GM08714 (cell line): Measurements from ENCODE around the gene LIMK1.
A peak's percentile ranks its signal among the peaks of the same experiment; 100 is the strongest.

Experiments
- H3K4me3 ChIP-seq: fragments of 200-500 bp; sonication (Bioruptor generic); 2 replicates; pipeline ENCODE4 v1.5.1; 2014; ENCODE audit warnings: mild to moderate bottlenecking, low read length, inconsistent platforms
- ZNF274 ChIP-seq: IDR thresholded peaks from 2 replicates; pipeline ENCODE4 v1.6.1; 2012; ENCODE audit warnings: mild to moderate bottlenecking, low read depth, low read length

Gene LIMK1

DNA sequence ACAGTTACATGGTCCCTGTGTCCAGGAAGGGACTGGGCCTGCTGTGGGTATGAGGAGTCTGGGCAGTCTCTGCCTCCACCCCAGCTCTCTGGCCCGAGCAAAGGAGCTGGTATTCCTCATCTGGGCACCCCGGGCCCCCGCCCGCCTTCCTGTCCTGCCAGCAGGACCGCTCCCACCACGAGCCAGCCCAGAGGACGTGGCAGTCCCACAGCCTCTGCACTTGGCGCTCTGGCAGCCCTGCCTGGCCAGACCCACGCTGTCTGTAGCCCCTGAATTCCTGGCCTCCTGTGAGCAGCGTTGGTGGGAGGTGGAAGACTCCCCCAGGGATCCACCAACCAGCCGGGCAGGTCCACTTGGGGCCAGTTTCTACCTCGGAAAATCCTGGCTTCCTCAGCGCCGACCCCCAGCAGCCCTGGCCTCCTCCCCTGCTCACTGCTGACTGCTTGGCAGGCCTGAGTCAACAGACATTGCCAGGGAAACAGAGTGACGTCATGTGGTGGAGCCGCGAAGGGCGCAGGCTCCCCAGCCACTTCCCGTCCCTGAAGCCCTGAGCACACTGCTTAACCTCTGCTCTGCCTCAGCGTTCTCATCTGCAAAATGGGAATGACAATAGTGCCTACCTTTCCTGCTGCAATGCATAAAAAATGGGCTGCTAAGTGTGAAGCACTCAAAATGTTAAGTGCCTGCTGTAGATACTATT is 21.6 kb upstream of the LIMK1 start:
- H3K4me3 ChIP-seq: no peak overlapping the region
- TF ChIP-seq ZNF274: no peak

DNA sequence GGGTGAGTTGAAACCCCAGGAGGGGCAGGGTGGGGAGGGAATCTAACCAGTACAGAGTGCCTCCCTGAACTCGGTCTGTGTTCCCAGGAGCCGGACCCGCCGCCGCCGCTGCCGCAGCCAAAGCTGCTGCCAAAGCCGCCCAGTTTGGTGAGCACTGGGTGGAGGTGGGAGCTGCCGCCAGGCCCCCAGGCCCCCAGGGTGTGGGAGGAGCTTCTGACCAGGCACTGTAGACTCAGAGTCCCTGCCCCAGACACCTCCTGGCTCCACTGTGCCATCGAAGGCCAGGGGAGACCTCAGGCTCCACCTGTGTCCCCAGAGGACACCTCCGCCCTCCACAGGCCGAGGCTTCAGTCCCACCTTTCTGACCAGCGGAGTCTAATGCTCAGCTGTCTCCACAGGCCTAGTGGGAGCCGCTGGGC is 20.4 kb upstream of the LIMK1 start:
- no peak overlapping the region for H3K4me3 ChIP-seq
- TF ChIP-seq ZNF274: no peak

DNA sequence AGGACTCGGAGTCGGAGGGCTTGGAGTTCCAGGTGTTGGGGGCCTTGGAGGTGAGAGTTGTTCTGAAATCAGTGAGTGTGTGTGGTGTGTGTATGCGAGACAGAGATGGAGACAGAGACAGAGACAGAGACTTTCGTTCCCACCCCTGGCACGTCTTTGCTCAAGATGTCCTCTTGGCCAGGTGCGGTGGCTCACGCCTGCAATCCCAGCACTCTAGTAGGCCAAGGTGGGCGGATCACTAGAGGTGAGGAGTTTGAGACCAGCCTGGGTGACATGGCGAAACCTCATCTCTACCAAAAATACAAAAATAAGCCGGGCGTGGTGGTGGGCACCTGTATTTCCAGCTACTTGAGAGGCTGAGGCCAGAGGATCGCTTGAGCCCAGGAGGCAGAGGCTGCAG is 20.0 kb upstream of the LIMK1 start:
- no peak for TF ChIP-seq ZNF274
- H3K4me3 ChIP-seq: no peak overlapping the region

DNA sequence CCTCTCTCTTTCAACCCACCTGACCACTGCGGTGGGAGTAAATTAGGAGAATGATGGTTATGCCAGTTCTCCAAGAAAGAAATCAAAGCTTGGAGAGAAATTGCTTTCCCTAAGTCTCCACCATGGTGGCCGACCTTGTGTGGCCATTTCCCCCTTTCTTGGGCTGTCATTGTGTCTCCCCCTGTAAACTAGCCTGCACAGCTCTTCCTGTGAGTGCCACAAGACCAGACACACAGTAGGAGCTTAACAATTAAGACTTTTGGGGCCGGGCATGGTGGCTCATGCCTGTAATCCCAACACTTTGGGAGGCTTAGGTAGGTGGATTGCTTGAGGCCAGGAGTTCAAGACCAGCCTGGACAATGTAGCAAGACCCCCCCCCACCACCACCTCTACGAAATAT is 18.9 kb upstream of the LIMK1 start:
- H3K4me3 ChIP-seq: no peak overlapping the region
- no peak for TF ChIP-seq ZNF274

DNA sequence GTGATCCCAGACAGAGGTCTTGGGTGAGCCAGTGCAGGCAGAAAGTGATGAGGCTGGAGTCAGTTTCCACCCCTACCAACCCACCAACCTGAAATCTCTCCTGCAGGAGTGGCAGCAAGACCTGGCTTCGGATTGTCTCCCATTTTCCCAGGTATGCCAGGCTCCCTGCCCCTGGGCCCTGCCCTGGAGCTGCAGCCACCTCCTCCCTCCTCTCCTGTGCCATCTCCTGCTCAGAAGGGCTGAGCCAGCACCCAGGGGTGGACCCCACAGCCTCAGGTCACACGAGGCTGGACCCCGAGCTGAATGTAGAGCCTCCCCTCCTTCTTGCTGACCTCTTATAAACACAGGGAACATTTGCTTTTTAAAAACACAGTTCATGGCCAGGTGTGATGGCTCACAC is 17.0 kb upstream of the LIMK1 start:
- no peak overlapping the region for H3K4me3 ChIP-seq
- no peak for TF ChIP-seq ZNF274

DNA sequence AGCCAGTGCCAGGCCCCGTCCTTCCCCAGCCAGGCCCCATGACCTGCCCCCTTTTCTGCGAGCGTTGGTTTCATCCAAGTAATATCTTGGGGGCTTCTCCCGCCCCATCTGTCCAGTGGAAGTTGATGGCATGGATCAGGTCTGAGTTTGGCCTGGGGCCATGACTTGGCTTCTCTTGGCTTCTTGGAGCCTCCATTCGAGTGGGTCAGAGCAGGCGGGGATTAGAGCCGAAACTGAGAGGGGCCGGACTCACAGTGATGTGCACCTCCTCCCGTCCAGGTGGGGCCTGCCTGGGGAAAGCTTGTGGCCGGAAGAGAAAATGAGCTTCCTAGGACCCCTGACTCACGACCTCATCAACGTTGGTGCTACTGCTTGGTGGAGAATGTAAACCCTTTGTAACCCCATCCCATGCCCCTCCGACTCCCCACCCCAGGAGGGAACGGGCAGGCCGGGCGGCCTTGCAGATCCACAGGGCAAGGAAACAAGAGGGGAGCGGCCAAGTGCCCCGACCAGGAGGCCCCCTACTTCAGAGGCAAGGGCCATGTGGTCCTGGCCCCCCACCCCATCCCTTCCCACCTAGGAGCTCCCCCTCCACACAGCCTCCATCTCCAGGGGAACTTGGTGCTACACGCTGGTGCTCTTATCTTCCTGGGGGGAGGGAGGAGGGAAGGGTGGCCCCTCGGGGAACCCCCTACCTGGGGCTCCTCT is 15.1 kb upstream of the LIMK1 start:
- TF ChIP-seq ZNF274: no peak
- H3K4me3 ChIP-seq: no peak overlapping the region

DNA sequence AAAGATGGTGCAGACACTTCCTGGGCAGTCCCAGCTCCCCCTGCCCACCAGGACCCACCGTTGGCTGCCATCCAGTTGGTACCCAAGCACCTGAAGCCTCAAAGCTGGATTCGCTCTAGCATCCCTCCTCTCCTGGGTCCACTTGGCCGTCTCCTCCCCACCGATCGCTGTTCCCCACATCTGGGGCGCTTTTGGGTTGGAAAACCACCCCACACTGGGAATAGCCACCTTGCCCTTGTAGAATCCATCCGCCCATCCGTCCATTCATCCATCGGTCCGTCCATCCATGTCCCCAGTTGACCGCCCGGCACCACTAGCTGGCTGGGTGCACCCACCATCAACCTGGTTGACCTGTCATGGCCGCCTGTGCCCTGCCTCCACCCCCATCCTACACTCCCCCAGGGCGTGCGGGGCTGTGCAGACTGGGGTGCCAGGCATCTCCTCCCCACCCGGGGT is 14.5 kb upstream of the LIMK1 start:
- TF ChIP-seq ZNF274: no peak
- no peak overlapping the region for H3K4me3 ChIP-seq

DNA sequence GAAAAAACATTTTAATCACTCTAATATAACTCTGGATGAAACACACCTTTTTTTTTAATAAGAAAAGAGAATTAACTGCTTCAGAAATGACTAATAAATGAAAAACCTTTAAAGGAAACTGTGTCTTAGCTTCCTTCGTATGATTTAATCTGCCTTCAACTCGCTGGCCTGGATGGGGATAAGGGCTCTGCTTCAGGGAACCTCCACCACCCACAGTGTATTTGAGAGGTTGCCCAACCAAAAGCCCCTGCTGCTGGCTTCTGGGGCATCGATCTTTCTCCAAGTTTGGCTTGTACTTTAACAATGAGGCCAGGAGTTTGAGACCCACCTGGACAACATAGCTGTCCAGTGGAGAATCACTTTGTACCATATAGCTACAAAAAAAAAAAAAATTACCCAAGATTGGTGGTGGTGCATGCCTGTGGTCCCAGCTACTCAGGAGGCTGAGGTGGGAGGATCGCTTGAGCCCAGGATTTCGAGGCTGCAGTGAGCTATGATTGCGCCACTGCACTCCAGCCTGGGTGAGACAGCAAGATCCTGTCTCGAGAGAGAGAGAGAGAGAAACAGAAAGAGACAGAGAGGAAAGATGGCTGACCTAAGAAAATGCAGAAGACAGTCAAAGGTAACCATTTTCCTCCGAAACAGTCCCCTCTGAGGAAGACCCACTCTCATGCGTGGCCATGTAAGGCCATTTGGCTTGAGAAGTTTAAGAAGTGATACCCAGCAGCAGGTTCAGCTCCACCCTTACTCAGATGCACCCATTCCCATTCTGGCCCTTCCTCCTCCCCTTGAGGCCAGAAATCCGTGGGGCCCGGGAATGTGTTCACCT is 13.6 kb upstream of the LIMK1 start:
- H3K4me3 ChIP-seq: no peak overlapping the region
- no peak for TF ChIP-seq ZNF274

DNA sequence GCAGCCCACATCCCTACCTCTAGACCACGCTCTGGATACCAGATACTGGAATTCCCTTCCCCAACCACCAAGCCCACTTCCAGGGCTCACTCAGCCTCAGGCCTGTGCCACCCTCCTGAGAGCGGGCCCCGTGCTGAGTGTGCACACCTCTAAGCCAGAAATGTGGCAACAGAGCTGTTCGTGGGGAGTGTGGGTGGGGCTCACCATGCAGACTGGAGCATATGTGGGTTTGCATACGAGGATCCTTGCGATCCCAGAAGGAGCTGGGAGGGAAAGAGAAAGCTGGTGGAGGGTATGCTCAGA is 13.0 kb upstream of the LIMK1 start:
- no peak overlapping the region for H3K4me3 ChIP-seq
- no peak for TF ChIP-seq ZNF274

DNA sequence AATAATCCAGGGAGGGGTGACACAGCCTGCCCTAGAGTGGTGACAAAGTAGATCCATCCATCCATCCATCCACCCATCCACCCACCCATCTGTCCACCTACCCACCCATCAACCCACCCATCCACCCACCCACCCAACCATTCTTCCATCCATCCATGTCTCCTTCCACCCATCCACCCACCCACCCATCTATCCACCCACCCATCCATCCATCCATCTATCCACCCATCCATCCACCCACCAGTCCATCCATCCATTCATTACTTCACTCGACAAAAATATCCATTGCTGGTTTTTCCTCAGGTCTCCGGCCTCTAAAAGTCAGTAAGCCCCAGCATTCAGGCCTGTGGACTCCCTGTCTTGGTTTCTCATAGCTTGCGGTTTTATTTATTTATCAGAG is 12.5 kb upstream of the LIMK1 start:
- no peak overlapping the region for H3K4me3 ChIP-seq
- TF ChIP-seq ZNF274: no peak

DNA sequence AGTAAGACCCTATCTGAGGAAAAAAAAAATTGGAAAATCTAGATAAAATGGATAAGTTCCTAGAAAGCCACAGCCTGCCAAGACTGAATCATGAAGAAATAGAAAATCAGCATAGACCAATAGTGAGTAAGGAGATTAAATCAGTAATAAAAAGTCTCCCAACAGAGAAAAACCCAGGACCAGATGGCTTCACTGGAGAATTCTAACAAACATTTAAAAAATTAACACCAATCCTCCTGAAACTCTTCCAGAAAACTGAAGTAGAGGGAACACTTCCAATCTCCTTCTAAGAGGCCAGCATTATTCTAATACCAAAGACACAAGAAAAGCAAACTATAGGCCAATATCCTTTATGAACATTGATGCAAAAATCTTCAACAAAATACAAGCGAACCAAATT is 8.8 kb upstream of the LIMK1 start:
- H3K4me3 ChIP-seq: no peak overlapping the region
- TF ChIP-seq ZNF274: no peak

DNA sequence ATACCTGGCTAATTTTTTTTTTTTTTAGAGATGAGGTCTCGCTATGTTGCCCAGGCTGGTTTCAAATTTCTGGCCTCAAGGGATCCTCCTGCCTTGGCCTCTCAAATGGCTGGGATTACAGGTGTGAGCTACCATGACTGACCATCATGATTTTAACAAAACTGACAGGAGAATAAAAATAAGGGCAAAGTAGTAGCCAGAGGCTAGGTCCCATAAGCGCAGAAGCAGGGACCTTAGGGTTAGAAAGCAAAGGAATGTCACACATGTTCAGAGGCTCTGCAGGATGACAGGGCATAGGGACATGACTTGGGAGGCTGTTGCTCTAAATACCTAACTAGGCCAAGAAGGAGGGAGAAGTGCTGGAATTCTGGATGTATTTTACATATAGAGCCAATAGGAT is 5.1 kb upstream of the LIMK1 start:
- TF ChIP-seq ZNF274: no peak
- no peak overlapping the region for H3K4me3 ChIP-seq

DNA sequence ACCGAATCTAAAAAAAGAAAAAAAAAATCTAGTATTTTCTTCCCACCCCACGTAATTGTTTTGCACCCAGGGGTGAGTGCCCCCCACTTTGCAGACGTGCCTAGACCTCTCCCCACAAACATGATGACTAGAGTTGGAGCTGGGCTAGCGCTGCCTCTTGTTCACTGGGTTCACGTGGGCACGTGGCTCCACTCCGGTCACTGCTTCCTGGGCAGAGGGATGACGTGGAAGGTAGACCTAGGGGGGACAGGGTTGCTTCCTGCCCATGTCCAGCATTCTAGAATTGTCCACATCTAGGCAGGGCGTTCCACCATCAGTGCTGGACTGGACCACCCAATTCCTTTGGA is 861 bp upstream of the LIMK1 start:
- no peak overlapping the region for H3K4me3 ChIP-seq
- TF ChIP-seq ZNF274: no peak

DNA sequence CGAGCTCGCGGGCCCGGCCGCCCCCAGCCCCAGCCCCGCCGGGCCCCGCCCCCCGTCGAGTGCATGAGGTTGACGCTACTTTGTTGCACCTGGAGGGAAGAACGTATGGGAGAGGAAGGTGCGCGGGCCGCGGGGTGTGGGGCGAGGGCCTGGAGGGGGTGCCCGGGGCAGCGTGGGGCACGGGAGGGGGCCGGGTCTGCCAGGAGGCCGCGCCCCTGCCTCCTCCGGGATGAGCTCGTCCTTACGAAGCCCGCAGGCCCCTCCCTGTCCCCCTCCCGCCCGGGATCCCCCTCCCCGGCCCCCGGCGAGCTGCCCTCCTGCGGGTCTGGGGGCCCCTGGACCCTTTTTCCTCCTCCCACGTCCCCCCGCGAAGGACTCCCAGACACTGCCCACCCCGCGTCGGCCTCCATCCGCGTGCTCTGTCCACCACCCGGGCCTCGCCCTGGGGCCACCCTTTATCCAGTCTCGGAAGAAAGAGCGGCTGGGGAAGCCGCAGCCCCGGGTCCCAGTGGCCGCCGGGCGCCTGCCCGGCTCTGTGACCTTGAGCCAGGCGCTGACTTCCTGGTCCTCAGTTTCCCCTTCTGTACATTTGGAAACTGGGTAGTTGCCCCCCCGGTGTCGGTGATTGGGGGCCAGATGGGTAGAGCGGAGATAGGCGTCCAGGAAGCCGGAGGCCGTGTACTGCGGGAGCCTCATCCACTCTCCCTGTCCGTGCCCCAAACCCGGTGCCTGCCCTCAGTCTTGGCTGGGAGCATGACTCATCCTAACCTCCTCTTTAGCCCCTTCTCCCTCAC is 521 bp downstream of the LIMK1 start:
- peak overlapping the region; percentile 70 for H3K4me3 ChIP-seq

More for the DNA sequence above, 521 bp downstream of the LIMK1 start:
- no peak for TF ChIP-seq ZNF274
